GM19452 (cell line): Measurements from ENCODE around the gene IFT27.
"Not testable (repeated sequence)": the region's sequence is repeated elsewhere in the genome, so short reads cannot be mapped to it uniquely, and the experiment has no call there.

Experiments
- ATAC-seq: cut with Tn5 transposase; IDR thresholded peaks from one replicate; pipeline ENCODE4 v1.9.1; 2021; ENCODE audit not compliant: unreplicated experiment

IFT27 gene

GRCh38 chr22:36765943-36766450 lies 9.9 kb downstream of the IFT27 start:
- no peak for ATAC-seq

- no peak for ATAC-seq
These were observed 10.6 kb downstream of the IFT27 start for GRCh38 chr22:36765131-36765942.

DNA sequence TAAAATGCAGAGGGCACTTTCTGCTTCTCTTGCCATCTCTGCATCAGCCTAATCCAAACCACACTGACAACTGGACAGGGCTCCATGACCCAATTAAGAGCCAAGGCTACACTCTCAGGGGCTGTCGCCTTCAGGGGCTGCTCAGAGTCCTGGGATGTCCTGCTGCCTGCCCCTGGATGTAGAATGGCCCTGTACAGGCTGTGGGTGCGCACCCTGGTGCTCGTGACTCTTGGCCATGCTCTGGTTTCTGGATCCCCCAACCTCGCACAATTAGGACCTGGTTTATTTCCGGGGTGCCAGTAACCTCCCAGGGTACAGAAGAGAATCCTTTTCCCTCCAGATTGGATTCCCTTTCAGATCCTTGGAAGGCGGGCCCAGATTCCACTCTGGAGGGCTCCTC lies 11.3 kb downstream of the IFT27 start:
- no peak for ATAC-seq

GRCh38 chr22:36764060-36764459 lies 11.9 kb downstream of the IFT27 start:
- ATAC-seq, result no peak

- no peak for ATAC-seq
These were observed 12.3 kb downstream of the IFT27 start for GRCh38 chr22:36763576-36763975.

GRCh38 chr22:36762687-36763260 lies 13.1 kb downstream of the IFT27 start:
- ATAC-seq, result no peak

DNA sequence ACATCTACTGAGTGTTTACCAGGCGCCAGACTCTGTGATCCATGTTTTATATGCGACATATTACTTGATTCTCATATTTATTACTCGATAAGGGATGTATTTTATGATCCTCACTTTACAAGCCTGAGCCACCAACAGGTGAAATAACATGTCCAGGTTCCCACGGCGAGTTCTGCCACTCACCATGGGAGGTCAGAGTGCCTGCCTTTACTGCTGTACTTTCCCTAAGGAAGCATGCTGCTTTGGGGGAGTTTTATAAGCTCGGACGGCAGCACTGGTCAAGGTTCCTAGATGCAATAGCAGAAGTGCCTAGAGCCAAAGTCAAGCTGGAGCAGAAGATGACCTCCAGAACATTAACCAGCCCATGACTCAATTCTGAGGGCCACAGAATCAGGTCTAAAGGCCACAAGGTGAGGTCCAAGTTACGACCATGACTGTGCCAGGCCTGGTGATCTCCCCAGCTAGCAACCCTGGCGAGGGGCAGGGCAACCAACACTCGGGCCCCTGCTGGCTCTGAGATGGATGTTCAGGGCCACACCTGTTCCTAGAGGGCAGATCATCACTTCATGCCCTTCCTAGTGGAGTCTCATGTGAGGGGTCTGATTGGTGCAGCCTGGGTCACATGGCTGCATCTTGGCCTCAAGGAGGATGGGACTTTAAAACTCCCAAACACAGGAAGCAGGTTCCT lies 14.2 kb downstream of the IFT27 start:
- ATAC-seq, result no peak

- ATAC-seq, result no peak
These were observed 15.1 kb downstream of the IFT27 start for GRCh38 chr22:36760786-36761185.

DNA sequence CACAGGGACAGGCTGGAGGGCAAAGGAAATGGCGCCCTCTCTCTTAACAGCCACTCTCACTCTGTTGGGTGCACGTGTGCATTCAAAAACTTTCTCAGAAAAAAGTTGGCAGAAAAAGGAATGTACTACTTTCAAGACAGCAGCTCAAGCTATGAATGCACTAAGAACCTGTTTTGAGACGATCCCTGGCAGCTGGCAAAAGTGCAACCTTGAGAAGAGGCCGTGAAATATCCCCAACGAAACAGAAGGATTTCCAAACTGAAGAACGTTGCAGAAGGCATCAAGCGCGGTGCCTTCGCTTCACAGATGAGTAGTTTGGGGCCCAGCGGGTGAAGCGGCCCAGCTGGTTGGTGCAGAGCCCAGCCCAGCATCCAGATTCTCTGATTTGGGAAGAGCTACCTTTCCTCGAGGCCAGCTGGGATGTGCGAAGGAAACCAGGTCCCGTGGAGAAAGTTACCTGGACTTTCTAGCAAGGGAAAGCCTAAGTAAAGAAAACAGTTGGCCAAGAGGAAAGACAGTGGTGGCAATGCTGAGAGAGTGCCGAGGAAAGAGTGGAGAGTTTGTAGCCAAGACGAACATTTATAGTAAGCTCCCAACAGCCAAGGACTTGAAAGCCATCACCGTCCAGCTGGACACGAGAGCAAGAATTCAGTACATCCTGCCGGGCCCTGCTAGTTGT lies 16.3 kb downstream of the IFT27 start:
- ATAC-seq, result no peak

GRCh38 chr22:36758792-36759271 lies 17.1 kb downstream of the IFT27 start:
- no peak for ATAC-seq

GRCh38 chr22:36757668-36758211 lies 18.2 kb downstream of the IFT27 start:
- no peak for ATAC-seq

DNA sequence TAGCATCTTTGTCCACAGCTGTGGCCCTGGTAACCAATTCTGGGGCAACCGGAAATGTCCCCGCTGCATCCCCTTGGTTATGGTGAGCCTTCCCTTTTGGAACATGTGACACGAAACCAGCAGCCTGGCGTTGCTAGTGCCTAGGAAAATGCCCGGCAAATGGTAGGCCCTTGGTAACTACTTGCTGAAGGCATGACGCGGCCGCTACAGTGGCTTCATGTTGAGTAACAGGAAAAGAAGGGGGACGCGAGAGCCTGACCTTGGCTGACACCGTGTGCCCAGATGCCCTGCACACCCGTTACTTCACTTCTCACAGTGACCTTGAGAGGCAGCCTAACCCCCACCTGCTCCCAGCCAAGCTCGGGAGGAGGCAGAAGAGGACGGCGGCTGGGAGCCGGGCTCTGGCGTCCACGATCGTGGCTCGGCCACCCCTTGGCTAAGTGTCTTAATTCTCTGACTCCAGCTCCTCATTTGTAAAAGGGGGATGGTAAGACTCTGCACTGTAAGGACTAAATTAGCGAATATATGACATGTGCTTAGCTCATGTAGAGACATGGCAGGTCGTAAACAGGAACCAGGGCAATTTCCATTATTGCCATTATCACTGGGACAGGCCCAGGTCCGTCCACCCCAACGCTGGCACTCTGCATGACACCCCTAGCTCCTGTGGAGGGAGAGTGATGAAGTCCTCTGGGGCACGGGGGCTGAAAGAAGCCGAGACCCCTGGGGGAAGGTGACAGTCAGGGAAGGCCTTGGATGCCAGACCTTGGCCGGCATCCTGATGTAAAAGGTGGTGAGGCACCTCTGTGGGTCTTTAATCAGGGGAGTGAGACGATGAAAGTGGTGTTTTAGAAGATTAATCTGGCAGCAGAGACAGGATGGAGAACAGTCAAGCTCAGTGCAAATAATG lies 18.9 kb downstream of the IFT27 start:
- no peak for ATAC-seq

DNA sequence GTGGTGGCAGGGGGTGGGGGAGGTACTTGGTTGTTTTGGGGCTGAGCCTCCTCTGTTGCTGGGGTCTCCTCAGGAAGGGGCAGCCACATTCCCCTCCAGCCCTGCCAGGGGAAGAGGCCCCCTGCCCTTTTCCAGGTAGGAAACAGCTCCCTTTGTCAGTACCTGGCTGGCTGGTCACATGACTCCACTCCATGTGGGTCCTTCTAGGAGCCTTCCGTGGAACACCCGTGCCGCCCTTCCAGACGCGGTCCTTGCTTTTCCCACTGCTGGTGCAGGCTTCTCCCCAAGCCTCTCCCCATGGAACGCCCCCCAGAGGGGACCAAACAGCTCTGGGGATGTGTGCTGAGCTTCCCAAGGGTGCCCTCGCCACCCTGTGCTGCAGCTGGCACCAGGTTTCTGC lies 19.9 kb downstream of the IFT27 start:
- ATAC-seq, result no peak

DNA sequence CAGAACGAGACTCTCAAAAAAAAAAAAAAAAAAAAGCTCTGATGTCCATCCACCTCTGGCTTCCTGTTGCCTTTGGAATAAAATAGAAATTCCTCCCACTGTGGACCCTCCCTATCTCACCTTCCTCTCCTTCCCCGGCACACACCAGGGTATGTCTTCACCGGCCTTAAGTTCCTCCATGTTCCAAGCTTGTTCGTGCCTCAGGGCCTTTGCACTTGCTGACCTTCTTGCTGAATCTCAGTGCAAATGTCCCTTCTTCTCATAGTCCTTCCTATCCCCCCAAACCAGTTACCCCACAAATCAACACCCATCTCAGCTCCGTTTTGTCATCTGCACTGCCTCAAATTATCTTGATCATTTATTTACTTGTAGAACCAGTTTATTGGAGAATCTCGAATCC lies 20.6 kb downstream of the IFT27 start:
- ATAC-seq, result no peak

DNA sequence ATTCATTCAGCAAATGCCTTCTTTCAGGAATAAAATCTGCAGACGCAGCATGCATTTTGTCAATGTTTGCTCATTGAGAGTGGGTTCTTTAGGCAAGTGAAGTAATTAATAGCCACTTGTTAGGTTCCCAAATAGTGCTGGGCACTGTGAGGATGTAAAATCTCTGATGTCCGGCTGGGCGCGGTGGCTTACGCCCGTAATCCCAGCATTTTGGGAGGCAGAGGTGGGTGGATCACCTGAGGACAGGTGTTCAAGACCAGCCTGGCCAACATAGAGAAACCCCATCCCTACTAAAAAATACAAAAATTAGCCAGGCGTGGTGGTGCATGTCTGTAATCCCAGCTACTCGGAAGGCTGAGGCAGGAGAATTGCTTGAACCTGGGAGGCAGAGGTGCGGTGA lies 21.0 kb downstream of the IFT27 start:
- ATAC-seq, result not testable (repeated sequence)

GRCh38 chr22:36753916-36754315 lies 22.0 kb downstream of the IFT27 start:
- no peak for ATAC-seq

DNA sequence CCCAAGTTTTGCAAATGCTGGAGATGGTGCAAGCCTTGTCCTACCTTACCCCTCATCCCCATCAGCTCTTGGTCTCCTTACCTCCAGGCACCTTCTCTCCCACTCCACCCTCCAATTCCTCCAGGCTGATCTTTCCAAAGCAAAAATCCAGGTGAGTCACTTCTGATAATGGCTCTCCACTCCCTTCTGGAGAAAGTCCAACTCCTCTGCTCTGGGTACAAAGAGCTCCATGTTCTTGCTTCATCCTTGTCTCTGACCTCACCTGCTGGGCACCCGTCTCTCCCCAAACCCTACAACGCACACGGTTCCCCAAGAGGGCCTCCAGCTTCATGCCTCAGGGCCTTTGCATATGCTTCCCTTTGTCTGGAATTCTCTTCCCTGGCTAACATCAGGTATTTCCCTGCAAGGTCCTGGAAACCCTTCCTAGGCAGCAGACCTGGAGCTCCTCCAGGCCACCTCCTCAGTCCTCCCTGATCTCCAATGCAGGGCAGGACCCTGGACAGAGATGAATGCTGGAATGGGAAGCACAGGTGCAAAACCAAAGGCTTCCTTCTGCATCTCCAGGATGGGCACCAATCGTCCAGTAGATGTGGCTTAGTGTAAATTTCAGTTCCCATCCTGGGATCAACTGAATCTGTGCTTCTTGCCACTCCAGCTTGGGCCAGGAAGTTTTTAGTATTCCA lies 22.7 kb downstream of the IFT27 start:
- ATAC-seq, result no peak

- ATAC-seq, result no peak
These were observed 29.4 kb downstream of the IFT27 start for GRCh38 chr22:36746375-36746970.
